Skeletal muscle tissue (tissue), 4 donors: ENCODE measurements around the gene OR52K2. TPM values are rescaled to one million over a fixed set of nuclear protein-coding genes. Genes with fewer than 3 reads are reported as not detected.

Experiments
- H3K27ac ChIP-seq: one replicate; pipeline ENCODE4 v1.7.0; 2013; ENCODE audit warnings: mild to moderate bottlenecking, low read depth, low read length, inconsistent platforms
- H3K27me3 ChIP-seq, 3 donors: one replicate each; pipeline ENCODE4 v1.7.0; 2013; ENCODE audit warnings: low read length in 3 of 3; ENCODE audit not compliant: control insufficient read depth in 3 of 3, insufficient read depth in 3 of 3
- H3K36me3 ChIP-seq, 3 donors: one replicate each; pipeline ENCODE4 v1.7.0; 2013; ENCODE audit warnings: low read length in 3 of 3; ENCODE audit not compliant: control insufficient read depth in 3 of 3, insufficient read depth in 3 of 3
- H3K4me1 ChIP-seq, 3 donors: one replicate each; pipeline ENCODE4 v1.7.0; 2013; ENCODE audit warnings: low read length in 3 of 3, mild to moderate bottlenecking in 3 of 3; ENCODE audit not compliant: control insufficient read depth in 3 of 3, insufficient read depth in 3 of 3
- H3K4me3 ChIP-seq, 3 donors: one replicate each; pipeline ENCODE4 v1.7.0; 2013; ENCODE audit warnings: low read length in 3 of 3
- H3K9ac ChIP-seq, 3 donors: one replicate each; pipeline ENCODE4 v1.7.0; 2013; ENCODE audit warnings: low read length in 3 of 3, mild to moderate bottlenecking in 3 of 3, moderate library complexity in 2 of 3, low read depth in 1 of 3
- H3K9me3 ChIP-seq, 3 donors: one replicate each; pipeline ENCODE4 v1.7.0; 2013; ENCODE audit warnings: low read length in 3 of 3; ENCODE audit not compliant: control insufficient read depth in 3 of 3
- total RNA-seq: library from RNA; depleted of rRNA; stranded (reverse); fragments of >200 nt; gene quantifications from one replicate; pipeline ENCODE4 v1.2.3, GENCODE V29; 2014
- donor health status: Osteomylitis.

OR52K2 gene
- total RNA-seq, 1 donor from 2014 or later: not detected

DNA sequence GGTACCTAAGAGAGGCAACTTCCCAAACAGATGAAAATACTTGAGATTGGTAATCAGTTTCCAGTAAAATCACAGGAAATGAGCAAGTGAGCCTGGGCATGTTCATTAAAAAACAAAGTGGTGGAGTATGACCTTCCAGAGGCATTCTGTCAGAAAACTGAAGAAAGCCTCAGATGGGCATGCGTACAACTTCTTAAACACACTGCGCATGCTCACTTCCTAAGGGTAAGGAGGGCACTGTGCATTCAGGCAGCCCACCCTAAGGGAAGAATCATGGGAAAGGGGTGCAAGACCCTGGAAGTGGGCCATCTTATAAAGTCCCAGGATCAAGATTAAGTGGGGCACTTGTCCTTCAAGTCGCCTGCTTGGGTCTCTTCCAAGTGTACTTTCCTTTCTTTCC, 4.0 kb downstream of the OR52K2 start:
- Histone ChIP-seq H3K36me3 (no peaks in the 10 kb centered on the region), H3K4me3 (no peak overlapping the region), H3K9ac (no peak overlapping the region), H3K9me3 (no peaks in the 10 kb centered on the region), H3K4me1 (no peaks in the 10 kb centered on the region), H3K27ac (no peak overlapping the region), H3K27me3 (no peaks in the 10 kb centered on the region)

GRCh38 chr11:4454021-4454420, 4.9 kb downstream of the OR52K2 start:
- Histone ChIP-seq H3K36me3 (no peaks in the 10 kb centered on the region), H3K27ac (no peak overlapping the region), H3K4me1 (no peaks in the 10 kb centered on the region), H3K27me3 (no peaks in the 10 kb centered on the region), H3K4me3 (no peak overlapping the region), H3K9me3 (no peaks in the 10 kb centered on the region), H3K9ac (no peak overlapping the region)

GRCh38 chr11:4455419-4455818, 6.3 kb downstream of the OR52K2 start:
- H3K4me3 ChIP-seq: no peak overlapping the region
- no peak overlapping the region for H3K9ac ChIP-seq
- H3K27me3 ChIP-seq: no peaks in the 10 kb centered on the region
- no peaks in the 10 kb centered on the region for H3K36me3 ChIP-seq
- no peaks in the 10 kb centered on the region for H3K9me3 ChIP-seq
- H3K4me1 ChIP-seq: no peaks in the 10 kb centered on the region
- H3K27ac ChIP-seq: no peak overlapping the region

DNA sequence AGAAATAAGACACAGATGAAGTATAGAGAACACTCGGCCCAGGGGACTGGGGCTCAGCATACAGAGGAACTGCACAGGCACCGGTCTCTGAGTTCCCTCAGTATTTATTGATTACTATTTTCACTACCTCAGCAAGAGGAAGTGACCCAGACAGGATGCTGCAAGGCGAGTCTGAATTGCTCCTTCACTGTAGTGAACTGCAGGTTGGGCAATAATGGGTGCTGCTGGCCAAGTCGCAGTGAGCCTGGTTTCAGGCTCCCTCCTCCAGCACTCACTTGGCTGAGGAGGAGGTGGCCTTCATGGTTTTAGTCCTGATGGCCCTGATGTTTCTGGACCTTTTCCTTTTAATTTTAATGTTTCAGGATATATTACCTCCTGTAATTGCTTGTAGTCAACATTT, 10.4 kb downstream of the OR52K2 start:
- Histone ChIP-seq H3K9ac (no peak overlapping the region), H3K36me3 (no peaks in the 10 kb centered on the region), H3K4me1 (no peaks in the 10 kb centered on the region), H3K9me3 (no peaks in the 10 kb centered on the region), H3K27ac (no peak overlapping the region), H3K27me3 (no peaks in the 10 kb centered on the region), H3K4me3 (no peak overlapping the region)

DNA sequence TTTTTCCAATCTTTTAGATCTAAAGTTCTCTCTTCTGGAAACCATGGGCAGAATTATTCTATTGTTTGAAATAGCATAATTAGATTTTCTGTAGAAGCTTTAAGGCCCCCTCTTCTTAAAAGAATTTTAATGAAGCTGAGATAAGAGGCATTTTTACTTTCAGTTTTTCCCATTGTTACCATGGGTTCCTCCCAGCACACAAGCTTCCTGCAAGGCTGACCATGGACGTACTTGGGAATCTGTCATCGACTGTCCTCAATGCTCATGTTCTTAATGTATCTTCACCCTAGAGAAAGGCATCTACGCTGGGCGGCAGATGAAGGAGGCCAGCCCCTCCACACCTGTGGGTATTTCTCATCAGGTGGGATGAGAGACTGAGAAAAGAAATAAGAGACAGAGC, 11.1 kb downstream of the OR52K2 start:
- no peaks in the 10 kb centered on the region for H3K4me1 ChIP-seq
- H3K36me3 ChIP-seq: no peaks in the 10 kb centered on the region
- H3K4me3 ChIP-seq: no peak overlapping the region
- no peak overlapping the region for H3K27ac ChIP-seq
- H3K9ac ChIP-seq: no peak overlapping the region
- no peaks in the 10 kb centered on the region for H3K9me3 ChIP-seq
- no peaks in the 10 kb centered on the region for H3K27me3 ChIP-seq

GRCh38 chr11:4464216-4465159, 15.4 kb downstream of the OR52K2 start:
- Histone ChIP-seq H3K36me3 (no peaks in the 10 kb centered on the region), H3K9me3 (no peaks in the 10 kb centered on the region), H3K27me3 (no peaks in the 10 kb centered on the region), H3K4me1 (no peaks in the 10 kb centered on the region), H3K4me3 (no peak overlapping the region), H3K9ac (no peak overlapping the region), H3K27ac (no peak overlapping the region)

- no peaks in the 10 kb centered on the region for H3K36me3 ChIP-seq
- H3K4me1 ChIP-seq: no peaks in the 10 kb centered on the region
- no peaks in the 10 kb centered on the region for H3K27me3 ChIP-seq
- H3K9me3 ChIP-seq: no peaks in the 10 kb centered on the region
- H3K27ac ChIP-seq: no peak overlapping the region
- H3K9ac ChIP-seq: no peak overlapping the region
- H3K4me3 ChIP-seq: no peak overlapping the region
Observed at GRCh38 chr11:4465407-4465806, 16.3 kb downstream of the OR52K2 start.

GRCh38 chr11:4466131-4466870, 17.2 kb downstream of the OR52K2 start:
- H3K27ac ChIP-seq: no peak overlapping the region
- H3K4me1 ChIP-seq: no peaks in the 10 kb centered on the region
- H3K4me3 ChIP-seq: no peak overlapping the region
- no peaks in the 10 kb centered on the region for H3K27me3 ChIP-seq
- no peak overlapping the region for H3K9ac ChIP-seq
- no peaks in the 10 kb centered on the region for H3K36me3 ChIP-seq
- H3K9me3 ChIP-seq: no peaks in the 10 kb centered on the region

DNA sequence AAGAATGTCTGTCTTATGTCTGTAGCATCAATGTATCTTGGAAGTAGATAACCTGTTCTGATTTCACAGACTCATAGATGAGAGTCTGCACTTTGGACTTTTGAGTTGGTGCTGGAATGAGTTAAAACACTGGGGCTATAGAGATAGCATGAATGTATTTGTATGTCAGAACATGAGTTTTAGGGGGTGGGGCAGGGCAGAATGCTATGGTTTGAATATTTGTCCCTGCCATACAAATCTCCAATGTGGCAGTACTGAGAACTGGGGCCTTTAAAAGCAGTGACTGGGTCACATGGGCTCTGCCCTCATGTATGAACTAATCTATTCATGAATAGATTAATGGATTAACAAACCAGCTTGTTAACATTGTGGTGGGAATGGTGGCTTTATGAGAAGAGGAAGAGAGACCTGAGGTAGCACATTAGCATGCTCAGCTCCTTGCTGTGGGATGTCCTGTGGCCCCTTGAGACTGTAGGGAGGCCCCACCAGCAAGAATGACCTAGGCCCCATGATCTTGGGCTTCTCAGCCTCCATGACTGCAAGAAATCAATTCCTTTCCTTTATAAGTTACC, 17.9 kb downstream of the OR52K2 start:
- Histone ChIP-seq H3K9ac (no peak overlapping the region), H3K4me1 (no peaks in the 10 kb centered on the region), H3K27ac (no peak overlapping the region), H3K27me3 (no peaks in the 10 kb centered on the region), H3K4me3 (no peak overlapping the region), H3K36me3 (no peaks in the 10 kb centered on the region), H3K9me3 (no peaks in the 10 kb centered on the region)
